Amniotic epithelial cell (primary cell): Measurements from ENCODE around the gene MDFI.

ENCODE experiments used
- DNase-seq: peaks from one replicate; pipeline ENCODE4 v3.0.0-alpha.2; 2010; ENCODE audit warnings: low read depth

The MDFI gene

GRCh38 chr6:41651246-41651961 lies 13.1 kb downstream of the MDFI start:
- no peak for DNase-seq

- no peak for DNase-seq
These were observed 13.8 kb downstream of the MDFI start for GRCh38 chr6:41651962-41652657.

GRCh38 chr6:41652866-41653652 lies 14.8 kb downstream of the MDFI start:
- DNase-seq, result no peak

GRCh38 chr6:41653691-41654090 lies 15.4 kb downstream of the MDFI start:
- no peak for DNase-seq

- DNase-seq, result no peak
These were observed 16.0 kb downstream of the MDFI start for GRCh38 chr6:41654151-41654697.

- no peak for DNase-seq
These were observed 16.5 kb downstream of the MDFI start for GRCh38 chr6:41654698-41655151.

- DNase-seq, result no peak
These were observed 16.9 kb downstream of the MDFI start for GRCh38 chr6:41655176-41655575.

GRCh38 chr6:41655646-41656001 lies 17.4 kb downstream of the MDFI start:
- no peak for DNase-seq

GRCh38 chr6:41656002-41656691 lies 17.9 kb downstream of the MDFI start:
- peak; percentile 58 for DNase-seq

- no peak for DNase-seq
These were observed 19.1 kb downstream of the MDFI start for GRCh38 chr6:41657131-41658094.

GRCh38 chr6:41658636-41659035 lies 20.4 kb downstream of the MDFI start:
- DNase-seq, result no peak

- no peak for DNase-seq
These were observed 21.7 kb downstream of the MDFI start for GRCh38 chr6:41659935-41660334.

GRCh38 chr6:41663568-41663967 lies 25.3 kb downstream of the MDFI start:
- DNase-seq, result no peak

- DNase-seq, result no peak
These were observed 26.0 kb downstream of the MDFI start for GRCh38 chr6:41664271-41664670.

- no peak for DNase-seq
These were observed 28.9 kb downstream of the MDFI start for GRCh38 chr6:41667195-41667594.

GRCh38 chr6:41668968-41669367 lies 30.7 kb downstream of the MDFI start:
- no peak for DNase-seq

GRCh38 chr6:41670703-41671360 lies 32.6 kb downstream of the MDFI start:
- DNase-seq, result no peak

- no peak for DNase-seq
These were observed 33.1 kb downstream of the MDFI start for GRCh38 chr6:41671376-41671775.

GRCh38 chr6:41672016-41672415 lies 33.7 kb downstream of the MDFI start:
- DNase-seq, result no peak
